ENCODE data around the gene RNF113B. TPM values are rescaled to one million over a fixed set of nuclear protein-coding genes. Genes with fewer than 3 reads are reported as not detected.

The RNF113B gene
- total and polyA plus RNA-seq, 10 donors, result not detected

DNA sequence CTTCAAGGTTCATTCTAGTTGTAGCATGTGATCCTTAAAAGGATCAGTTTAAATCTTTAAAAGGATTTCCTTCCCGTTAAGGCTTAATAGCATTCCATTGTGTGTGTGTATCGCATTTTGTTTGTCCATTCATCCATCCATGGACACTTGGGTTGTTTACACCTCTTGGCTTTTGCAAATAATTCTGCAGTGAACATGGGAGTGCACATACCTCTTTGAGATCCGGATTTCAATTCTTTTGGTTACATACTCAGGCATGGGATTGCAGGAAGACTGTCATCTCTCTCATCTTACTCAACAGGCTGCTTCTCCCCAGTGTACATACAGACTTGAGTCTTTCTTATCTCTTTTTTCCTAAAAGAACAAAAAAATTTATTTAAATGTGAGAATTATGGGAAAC, 1.2 kb downstream of the RNF113B start:
- H3K4me3 ChIP-seq, result no peak overlapping the region
- TF ChIP-seq POLR2AphosphoS5 (IDR thresholded peaks at IDR 0.05) (no peak), POLR2A (IDR thresholded peaks at IDR 0.05) (no peak)
- TF ChIP-seq, protein P1, sequence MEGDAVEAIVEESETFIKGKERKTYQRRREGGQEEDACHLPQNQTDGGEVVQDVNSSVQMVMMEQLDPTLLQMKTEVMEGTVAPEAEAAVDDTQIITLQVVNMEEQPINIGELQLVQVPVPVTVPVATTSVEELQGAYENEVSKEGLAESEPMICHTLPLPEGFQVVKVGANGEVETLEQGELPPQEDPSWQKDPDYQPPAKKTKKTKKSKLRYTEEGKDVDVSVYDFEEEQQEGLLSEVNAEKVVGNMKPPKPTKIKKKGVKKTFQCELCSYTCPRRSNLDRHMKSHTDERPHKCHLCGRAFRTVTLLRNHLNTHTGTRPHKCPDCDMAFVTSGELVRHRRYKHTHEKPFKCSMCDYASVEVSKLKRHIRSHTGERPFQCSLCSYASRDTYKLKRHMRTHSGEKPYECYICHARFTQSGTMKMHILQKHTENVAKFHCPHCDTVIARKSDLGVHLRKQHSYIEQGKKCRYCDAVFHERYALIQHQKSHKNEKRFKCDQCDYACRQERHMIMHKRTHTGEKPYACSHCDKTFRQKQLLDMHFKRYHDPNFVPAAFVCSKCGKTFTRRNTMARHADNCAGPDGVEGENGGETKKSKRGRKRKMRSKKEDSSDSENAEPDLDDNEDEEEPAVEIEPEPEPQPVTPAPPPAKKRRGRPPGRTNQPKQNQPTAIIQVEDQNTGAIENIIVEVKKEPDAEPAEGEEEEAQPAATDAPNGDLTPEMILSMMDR (IDR thresholded peaks at IDR 0.05 in 8 of 11, conservative IDR thresholded peaks at IDR 0.05 in 3 of 11), result no peak
- peaks cover 0 to 8% (median 0%) of the 10 kb centered on the region in 6 donors for H3K36me3 ChIP-seq
- WGBS, 5 donors, result 74 to 83% (median 77%) methylated on average over 3 of the region's 3 CpGs
- no peak overlapping the region for H3K27ac ChIP-seq
- H3K9me3 ChIP-seq, result no peaks in the 10 kb centered on the region
- no peak for DNase-seq
- no peaks in the 10 kb centered on the region for H3K27me3 ChIP-seq (replicated peaks in 1 of 7)
- intact Hi-C loops (cut with DNase I; ENCODE audit: low total_unique reads), result no loop called here
- H3K4me1 ChIP-seq, result peaks cover 0 to 48% (median 21%) of the 10 kb centered on the region in 6 donors

DNA sequence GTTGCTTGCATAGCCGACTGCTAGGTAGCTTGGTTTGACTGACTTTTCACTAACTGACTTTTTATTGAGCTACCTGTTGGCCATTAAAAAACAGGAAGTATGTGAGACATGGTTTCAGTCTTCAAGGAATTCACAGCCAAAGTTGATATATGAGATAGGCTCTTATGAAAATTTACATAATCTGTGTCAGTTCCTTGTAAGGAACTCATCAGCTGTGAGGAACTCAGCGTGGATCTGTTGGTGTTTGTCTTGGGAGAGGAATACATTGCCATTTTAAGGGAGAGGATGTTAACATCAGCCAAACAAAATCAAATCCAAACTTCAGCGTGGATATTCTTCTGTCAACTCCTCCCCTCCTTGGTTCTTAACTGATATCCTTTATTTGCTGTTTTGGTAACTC, 2.0 kb downstream of the RNF113B start:
- Histone ChIP-seq H3K27me3 (replicated peaks in 1 of 7) (peaks cover 0 to 3% (median 0%) of the 10 kb centered on the region in 7 donors), H3K27ac (no peak overlapping the region), H3K36me3 (peaks cover 0 to 8% (median 0%) of the 10 kb centered on the region in 6 donors), H3K4me3 (no peak overlapping the region), H3K9me3 (no peaks in the 10 kb centered on the region), H3K4me1 (peaks cover 0 to 48% (median 21%) of the 10 kb centered on the region in 6 donors)
- no peak for DNase-seq
- intact Hi-C loops (cut with DNase I; ENCODE audit: low total_unique reads), result no loop called here
- 57 to 68% (median 65%) methylated on average over 3 of the region's 3 CpGs for WGBS, 5 donors
- no peak for TF ChIP-seq POLR2A (IDR thresholded peaks at IDR 0.05)
- TF ChIP-seq POLR2AphosphoS5 (IDR thresholded peaks at IDR 0.05), result no peak
- TF ChIP-seq, protein P1 (IDR thresholded peaks at IDR 0.05 in 8 of 11, conservative IDR thresholded peaks at IDR 0.05 in 3 of 11), result no peak

DNA sequence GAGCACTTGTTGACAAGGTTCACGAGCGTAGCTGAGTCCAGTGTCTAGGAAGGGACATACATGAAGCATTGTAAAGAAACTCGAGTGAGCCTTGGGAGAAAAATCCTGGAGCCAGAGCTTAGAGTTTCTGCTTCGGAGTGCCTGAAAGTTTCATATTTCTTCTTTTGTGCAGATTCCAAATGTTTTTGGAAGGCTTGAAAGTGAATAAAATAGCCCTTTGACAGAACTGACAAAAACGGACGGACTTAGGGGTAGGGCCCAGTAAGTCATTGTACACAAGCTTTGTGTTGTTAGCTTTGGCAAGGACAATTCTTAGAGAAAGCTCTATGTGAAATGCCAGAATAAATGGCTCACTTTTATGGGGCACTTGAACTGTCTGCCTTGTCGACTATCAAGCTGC, 2.8 kb downstream of the RNF113B start:
- intact Hi-C loops (cut with DNase I; ENCODE audit: low total_unique reads), result no loop called here
- WGBS, 5 donors, result 75 to 86% (median 85%) methylated on average over 7 of the region's 7 CpGs
- TF ChIP-seq POLR2A (IDR thresholded peaks at IDR 0.05), result no peak
- H3K27ac ChIP-seq, result peak overlapping the region in 1 of 8 donors; percentile 80
- H3K4me3 ChIP-seq, result no peak overlapping the region
- H3K27me3 ChIP-seq (replicated peaks in 1 of 7), result peaks cover 0 to 4% (median 0%) of the 10 kb centered on the region in 7 donors
- no peak for DNase-seq
- H3K36me3 ChIP-seq, result peaks cover 0 to 8% (median 0%) of the 10 kb centered on the region in 6 donors
- no peaks in the 10 kb centered on the region for H3K9me3 ChIP-seq
- peaks cover 0 to 48% (median 21%) of the 10 kb centered on the region in 6 donors for H3K4me1 ChIP-seq

DNA sequence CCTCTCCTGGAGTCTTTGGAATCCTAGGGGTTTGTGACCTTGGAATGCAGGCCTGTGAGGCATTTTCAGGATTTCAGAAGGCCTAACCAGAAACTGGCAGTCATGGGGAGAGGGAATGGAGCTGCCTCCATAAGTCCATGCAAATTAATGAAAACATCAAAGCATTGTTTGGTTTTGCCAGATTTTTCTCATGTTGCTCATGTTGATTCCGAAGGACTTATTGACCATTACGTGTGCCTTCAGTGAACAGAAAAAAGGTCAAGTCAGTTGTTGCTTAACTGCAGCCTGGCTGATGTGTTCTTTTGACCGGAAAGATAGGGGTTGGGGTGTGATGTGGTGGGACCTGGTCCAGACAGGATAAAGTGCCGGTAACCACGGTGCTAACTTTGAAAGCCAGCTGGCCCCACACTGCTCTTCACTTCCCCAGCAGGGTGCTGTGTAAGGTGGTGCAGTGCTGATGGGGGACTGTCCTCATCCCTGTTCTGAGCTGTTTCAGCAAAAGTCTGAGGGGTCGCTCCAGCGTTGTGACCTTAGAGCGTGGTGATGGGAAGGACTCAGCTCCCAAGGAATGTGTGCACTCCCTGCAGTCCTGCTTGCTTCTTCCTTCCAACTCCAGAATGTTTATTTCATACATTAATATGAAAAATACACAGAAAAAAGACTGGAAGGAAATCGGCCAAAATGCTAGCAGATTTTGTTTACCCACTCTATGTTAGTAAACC, 3.5 kb downstream of the RNF113B start:
- Histone ChIP-seq H3K4me1 (peaks cover 0 to 48% (median 21%) of the 10 kb centered on the region in 6 donors), H3K36me3 (peaks cover 0 to 8% (median 0%) of the 10 kb centered on the region in 6 donors), H3K27ac (peak overlapping the region in 6 of 8 donors; percentile 52 to 80 (median 64)), H3K9me3 (no peaks in the 10 kb centered on the region), H3K27me3 (replicated peaks in 1 of 7) (peaks cover 0 to 4% (median 0%) of the 10 kb centered on the region in 7 donors), H3K4me3 (no peak overlapping the region)
- TF ChIP-seq, protein P1 (IDR thresholded peaks at IDR 0.05 in 8 of 11, conservative IDR thresholded peaks at IDR 0.05 in 3 of 11), result no peak
- TF ChIP-seq POLR2A (IDR thresholded peaks at IDR 0.05) (no peak), POLR2AphosphoS5 (IDR thresholded peaks at IDR 0.05) (no peak)
- WGBS, 5 donors, result 57 to 63% (median 57%) methylated on average over 9 of the region's 9 CpGs
- intact Hi-C loops (cut with DNase I; ENCODE audit: low total_unique reads), result no loop called here
- no peak for DNase-seq

All from spleen (tissue), 11 donors.